Liver (tissue), 9 donors: Measurements from ENCODE around the gene EDNRA. TPM values are rescaled to one million over a fixed set of nuclear protein-coding genes. Genes with fewer than 3 reads are reported as not detected.

Experiments used
- DNase-seq: peaks from one replicate; pipeline ENCODE4 v3.0.0-alpha.2; 2017; ENCODE audit warnings: low spot score
- H3K27ac ChIP-seq, 2 donors: one replicate each; pipeline ENCODE4 v1.7.0; 2013; ENCODE audit warnings: inconsistent platforms in 2 of 2, low read length in 2 of 2, control low read depth in 1 of 2, low read depth in 1 of 2, mild to moderate bottlenecking in 1 of 2
- H3K27me3 ChIP-seq, 4 donors: one replicate each; pipeline versions ENCODE4 v1.6.1 to v1.7.0; 2013; ENCODE audit warnings: low read length in 3 of 4, inconsistent platforms in 1 of 4, mild to moderate bottlenecking in 1 of 4, moderate library complexity in 1 of 4; ENCODE audit not compliant: control insufficient read depth in 4 of 4, insufficient read depth in 4 of 4
- H3K36me3 ChIP-seq, 4 donors: one replicate each; pipeline versions ENCODE4 v1.6.1 to v1.7.0; 2013; ENCODE audit warnings: low read length in 3 of 4, mild to moderate bottlenecking in 3 of 4, low read depth in 1 of 4, moderate library complexity in 1 of 4; ENCODE audit not compliant: control insufficient read depth in 4 of 4, insufficient read depth in 3 of 4
- H3K4me1 ChIP-seq, 4 donors: one replicate each; pipeline versions ENCODE4 v1.6.1 to v1.7.0; 2013; ENCODE audit warnings: low read length in 3 of 4, mild to moderate bottlenecking in 3 of 4, moderate library complexity in 1 of 4; ENCODE audit not compliant: control insufficient read depth in 4 of 4, insufficient read depth in 4 of 4
- H3K4me3 ChIP-seq, 3 donors: one replicate each; pipeline versions ENCODE4 v1.6.1 to v1.7.0; 2013; ENCODE audit warnings: low read length in 3 of 3, control low read depth in 1 of 3, low read depth in 1 of 3, mild to moderate bottlenecking in 1 of 3
- H3K9ac ChIP-seq, 2 donors: one replicate each; pipeline ENCODE4 v1.7.0; 2013; ENCODE audit warnings: low read length in 2 of 2, mild to moderate bottlenecking in 2 of 2, moderate library complexity in 2 of 2, control low read depth in 1 of 2, low read depth in 1 of 2
- H3K9me3 ChIP-seq, 4 donors: one replicate each; pipeline versions ENCODE4 v1.6.1 to v1.7.0; 2013; ENCODE audit warnings: low read length in 3 of 4; ENCODE audit not compliant: control insufficient read depth in 4 of 4
- EGR1 ChIP-seq, 2 donors: IDR thresholded peaks; 2 replicates each; pipeline ENCODE4 v1.6.1; 2016 to 2018; ENCODE audit warnings: antibody characterized with exemption in 2 of 2, low read depth in 2 of 2
- FOXA1 ChIP-seq: IDR thresholded peaks from 2 replicates; pipeline ENCODE4 v1.6.1; 2016; ENCODE audit warnings: antibody characterized with exemption
- FOXA2 ChIP-seq: IDR thresholded peaks from 2 replicates; pipeline ENCODE4 v1.6.1; 2016; ENCODE audit warnings: antibody characterized with exemption
- GABPA ChIP-seq, 2 donors: IDR thresholded peaks in 1 of 2; conservative IDR thresholded peaks in 1 of 2; 2 replicates each; pipeline ENCODE4 v1.6.1; 2016; ENCODE audit warnings: antibody characterized with exemption in 2 of 2, mild to moderate bottlenecking in 1 of 2, moderate library complexity in 1 of 2
- HNF4G ChIP-seq: IDR thresholded peaks from 2 replicates; pipeline ENCODE4 v1.6.1; 2016; ENCODE audit warnings: antibody characterized with exemption
- JUND ChIP-seq, 2 donors: IDR thresholded peaks; 2 replicates each; pipeline ENCODE4 v1.6.1; 2016; ENCODE audit warnings: antibody characterized with exemption in 2 of 2
- NR2F2 ChIP-seq: IDR thresholded peaks from 2 replicates; pipeline ENCODE4 v1.6.1; 2016; ENCODE audit warnings: antibody characterized with exemption
- RAD21 ChIP-seq, 2 donors: IDR thresholded peaks; 2 replicates each; pipeline ENCODE4 v1.6.1; 2016; ENCODE audit warnings: antibody characterized with exemption in 2 of 2, mild to moderate bottlenecking in 2 of 2
- RXRA ChIP-seq, 2 donors: IDR thresholded peaks; 2 replicates each; pipeline ENCODE4 v1.6.1; 2017 to 2018; ENCODE audit warnings: antibody characterized with exemption in 2 of 2, mild to moderate bottlenecking in 1 of 2
- SP1 ChIP-seq: IDR thresholded peaks from 2 replicates; pipeline ENCODE4 v1.6.1; 2018; ENCODE audit warnings: antibody characterized with exemption, mild to moderate bottlenecking
- TAF1 ChIP-seq: conservative IDR thresholded peaks from 2 replicates; pipeline ENCODE4 v1.6.1; 2016; ENCODE audit warnings: antibody characterized with exemption, mild to moderate bottlenecking
- YY1 ChIP-seq: IDR thresholded peaks from 2 replicates; pipeline ENCODE4 v1.6.1; 2016; ENCODE audit warnings: antibody characterized with exemption, mild to moderate bottlenecking
- WGBS: extraction: QIAGEN DNeasy Blood & Tissue Kit; methylation state at CpG from one replicate; pipeline ENCODE4 v1.1.7; 2013; 5-methylcytosine and 5-hydroxymethylcytosine counted together
- polyA plus RNA-seq, 2 donors: library from polyadenylated mRNA; stranded (reverse) in 1 of 2; unstranded in 1 of 2; fragments of 200-250 nt in 1 of 2; fragments of >200 nt in 1 of 2; fragmentation: Nextera tagmentation in 1 of 2; extraction: Ambion mirVana in 1 of 2; gene quantifications; one replicate each; pipeline versions ENCODE4 v1.2.1 to v1.2.3, GENCODE V29; 2013 to 2015
- total RNA-seq, 2 donors: library from RNA; depleted of rRNA; stranded (reverse); fragments of >200 nt; gene quantifications; one replicate each; pipeline ENCODE4 v1.2.3, GENCODE V29; 2014
- TF ChIP-seq, protein P1 (sequence below): IDR thresholded peaks from 2 replicates; pipeline ENCODE4 v1.6.1; 2016; ENCODE audit warnings: antibody characterized with exemption
- TF ChIP-seq, protein P2 (sequence below): IDR thresholded peaks from 2 replicates; pipeline ENCODE4 v1.6.1; 2016; ENCODE audit warnings: antibody characterized with exemption
- TF ChIP-seq, protein P3 (sequence below): IDR thresholded peaks from 2 replicates; pipeline ENCODE4 v1.6.1; 2016; ENCODE audit warnings: antibody characterized with exemption
- TF ChIP-seq, protein P4 (sequence below): IDR thresholded peaks from 2 replicates; pipeline ENCODE4 v1.6.1; 2016; ENCODE audit warnings: antibody characterized with exemption, mild to moderate bottlenecking
- TF ChIP-seq, protein P5 (sequence below): fragments of 150-350 bp; IDR thresholded peaks from 2 replicates; pipeline ENCODE4 v1.5.1; 2017; ENCODE audit warnings: improper control_type of control experiment, low read depth, low read length; ENCODE audit not compliant: missing input control
- donor health status: healthy.
- donor health status: healthy.
- donor health status: healthy.
- donor health status: healthy.
- donor health status: healthy.

Gene EDNRA
- total and polyA plus RNA-seq, 4 donors: 0.71 to 6.0 (median 1.1) TPM

DNA sequence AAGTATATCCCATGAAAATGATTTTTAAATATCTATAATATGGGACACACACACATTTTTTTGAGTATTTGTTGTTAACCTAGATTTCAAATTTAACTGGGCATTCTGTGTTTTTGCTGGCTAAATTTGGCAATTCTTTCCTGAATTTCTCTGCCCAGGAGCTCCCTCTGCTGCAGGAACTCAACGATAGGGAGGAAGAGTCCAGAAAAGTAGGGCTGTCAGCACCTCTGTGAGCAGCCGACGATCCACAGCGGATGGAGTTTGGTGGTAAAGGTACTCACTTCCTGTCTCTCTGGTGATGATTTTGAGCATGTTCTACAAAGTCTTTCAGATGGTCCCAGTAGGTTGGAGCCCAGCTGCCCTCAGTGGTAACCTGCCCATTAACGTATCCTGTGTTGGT, 113.2 kb downstream of the EDNRA start:
- no peaks in the 10 kb centered on the region for H3K27me3 ChIP-seq
- no peaks in the 10 kb centered on the region for H3K36me3 ChIP-seq
- no peak for DNase-seq
- no peak overlapping the region for H3K4me3 ChIP-seq
- H3K9me3 ChIP-seq: no peaks in the 10 kb centered on the region
- no peaks in the 10 kb centered on the region for H3K4me1 ChIP-seq
- no peak overlapping the region for H3K9ac ChIP-seq
- no peak overlapping the region for H3K27ac ChIP-seq
- TF ChIP-seq GABPA (IDR thresholded peaks at IDR 0.05 in 1 of 2, conservative IDR thresholded peaks at IDR 0.05 in 1 of 2) (no peak), TAF1 (no peak), EGR1 (IDR thresholded peaks at IDR 0.05; ENCODE audit: low read depth in 2 of 2) (no peak), HNF4G (no peak), RXRA (IDR thresholded peaks at IDR 0.05) (no peak), YY1 (no peak), SP1 (no peak), NR2F2 (no peak), FOXA1 (no peak), JUND (IDR thresholded peaks at IDR 0.05) (no peak), RAD21 (IDR thresholded peaks at IDR 0.05) (no peak), FOXA2 (no peak)
- TF ChIP-seq, protein P1, sequence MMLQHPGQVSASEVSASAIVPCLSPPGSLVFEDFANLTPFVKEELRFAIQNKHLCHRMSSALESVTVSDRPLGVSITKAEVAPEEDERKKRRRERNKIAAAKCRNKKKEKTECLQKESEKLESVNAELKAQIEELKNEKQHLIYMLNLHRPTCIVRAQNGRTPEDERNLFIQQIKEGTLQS: no peak
- TF ChIP-seq, protein P2, sequence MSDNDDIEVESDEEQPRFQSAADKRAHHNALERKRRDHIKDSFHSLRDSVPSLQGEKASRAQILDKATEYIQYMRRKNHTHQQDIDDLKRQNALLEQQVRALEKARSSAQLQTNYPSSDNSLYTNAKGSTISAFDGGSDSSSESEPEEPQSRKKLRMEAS: no peak
- TF ChIP-seq, protein P3, sequence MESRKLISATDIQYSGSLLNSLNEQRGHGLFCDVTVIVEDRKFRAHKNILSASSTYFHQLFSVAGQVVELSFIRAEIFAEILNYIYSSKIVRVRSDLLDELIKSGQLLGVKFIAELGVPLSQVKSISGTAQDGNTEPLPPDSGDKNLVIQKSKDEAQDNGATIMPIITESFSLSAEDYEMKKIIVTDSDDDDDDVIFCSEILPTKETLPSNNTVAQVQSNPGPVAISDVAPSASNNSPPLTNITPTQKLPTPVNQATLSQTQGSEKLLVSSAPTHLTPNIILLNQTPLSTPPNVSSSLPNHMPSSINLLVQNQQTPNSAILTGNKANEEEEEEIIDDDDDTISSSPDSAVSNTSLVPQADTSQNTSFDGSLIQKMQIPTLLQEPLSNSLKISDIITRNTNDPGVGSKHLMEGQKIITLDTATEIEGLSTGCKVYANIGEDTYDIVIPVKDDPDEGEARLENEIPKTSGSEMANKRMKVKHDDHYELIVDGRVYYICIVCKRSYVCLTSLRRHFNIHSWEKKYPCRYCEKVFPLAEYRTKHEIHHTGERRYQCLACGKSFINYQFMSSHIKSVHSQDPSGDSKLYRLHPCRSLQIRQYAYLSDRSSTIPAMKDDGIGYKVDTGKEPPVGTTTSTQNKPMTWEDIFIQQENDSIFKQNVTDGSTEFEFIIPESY: no peak
- TF ChIP-seq, protein P4, sequence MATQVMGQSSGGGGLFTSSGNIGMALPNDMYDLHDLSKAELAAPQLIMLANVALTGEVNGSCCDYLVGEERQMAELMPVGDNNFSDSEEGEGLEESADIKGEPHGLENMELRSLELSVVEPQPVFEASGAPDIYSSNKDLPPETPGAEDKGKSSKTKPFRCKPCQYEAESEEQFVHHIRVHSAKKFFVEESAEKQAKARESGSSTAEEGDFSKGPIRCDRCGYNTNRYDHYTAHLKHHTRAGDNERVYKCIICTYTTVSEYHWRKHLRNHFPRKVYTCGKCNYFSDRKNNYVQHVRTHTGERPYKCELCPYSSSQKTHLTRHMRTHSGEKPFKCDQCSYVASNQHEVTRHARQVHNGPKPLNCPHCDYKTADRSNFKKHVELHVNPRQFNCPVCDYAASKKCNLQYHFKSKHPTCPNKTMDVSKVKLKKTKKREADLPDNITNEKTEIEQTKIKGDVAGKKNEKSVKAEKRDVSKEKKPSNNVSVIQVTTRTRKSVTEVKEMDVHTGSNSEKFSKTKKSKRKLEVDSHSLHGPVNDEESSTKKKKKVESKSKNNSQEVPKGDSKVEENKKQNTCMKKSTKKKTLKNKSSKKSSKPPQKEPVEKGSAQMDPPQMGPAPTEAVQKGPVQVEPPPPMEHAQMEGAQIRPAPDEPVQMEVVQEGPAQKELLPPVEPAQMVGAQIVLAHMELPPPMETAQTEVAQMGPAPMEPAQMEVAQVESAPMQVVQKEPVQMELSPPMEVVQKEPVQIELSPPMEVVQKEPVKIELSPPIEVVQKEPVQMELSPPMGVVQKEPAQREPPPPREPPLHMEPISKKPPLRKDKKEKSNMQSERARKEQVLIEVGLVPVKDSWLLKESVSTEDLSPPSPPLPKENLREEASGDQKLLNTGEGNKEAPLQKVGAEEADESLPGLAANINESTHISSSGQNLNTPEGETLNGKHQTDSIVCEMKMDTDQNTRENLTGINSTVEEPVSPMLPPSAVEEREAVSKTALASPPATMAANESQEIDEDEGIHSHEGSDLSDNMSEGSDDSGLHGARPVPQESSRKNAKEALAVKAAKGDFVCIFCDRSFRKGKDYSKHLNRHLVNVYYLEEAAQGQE: no peak
- TF ChIP-seq, protein P5, sequence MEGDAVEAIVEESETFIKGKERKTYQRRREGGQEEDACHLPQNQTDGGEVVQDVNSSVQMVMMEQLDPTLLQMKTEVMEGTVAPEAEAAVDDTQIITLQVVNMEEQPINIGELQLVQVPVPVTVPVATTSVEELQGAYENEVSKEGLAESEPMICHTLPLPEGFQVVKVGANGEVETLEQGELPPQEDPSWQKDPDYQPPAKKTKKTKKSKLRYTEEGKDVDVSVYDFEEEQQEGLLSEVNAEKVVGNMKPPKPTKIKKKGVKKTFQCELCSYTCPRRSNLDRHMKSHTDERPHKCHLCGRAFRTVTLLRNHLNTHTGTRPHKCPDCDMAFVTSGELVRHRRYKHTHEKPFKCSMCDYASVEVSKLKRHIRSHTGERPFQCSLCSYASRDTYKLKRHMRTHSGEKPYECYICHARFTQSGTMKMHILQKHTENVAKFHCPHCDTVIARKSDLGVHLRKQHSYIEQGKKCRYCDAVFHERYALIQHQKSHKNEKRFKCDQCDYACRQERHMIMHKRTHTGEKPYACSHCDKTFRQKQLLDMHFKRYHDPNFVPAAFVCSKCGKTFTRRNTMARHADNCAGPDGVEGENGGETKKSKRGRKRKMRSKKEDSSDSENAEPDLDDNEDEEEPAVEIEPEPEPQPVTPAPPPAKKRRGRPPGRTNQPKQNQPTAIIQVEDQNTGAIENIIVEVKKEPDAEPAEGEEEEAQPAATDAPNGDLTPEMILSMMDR: no peak
- WGBS: 61% methylated on average over 5 of the region's 5 CpGs

Other genes starting within 250 kb of the EDNRA start
- 10 to 100 TPM; 14.2 to 31.4 TPM for gene TMEM184C, start 136.3 kb downstream of the EDNRA start, total RNA-seq
- 10 to 100 TPM in 1 of 2 donors, 1 to 10 TPM in 1; 9.1 to 12.6 TPM for gene TMEM184C, start 136.3 kb downstream of the EDNRA start, polyA plus RNA-seq
- gene PRMT9, start 203.1 kb downstream of the EDNRA start, total RNA-seq: 1 to 10 TPM; 8.5 TPM
- gene PRMT9, start 203.1 kb downstream of the EDNRA start, polyA plus RNA-seq: 1 to 10 TPM; 2.4 to 2.9 TPM